ENCODE measurements around the gene PATJ.
"Not testable (repeated sequence)": the region's sequence is repeated elsewhere in the genome, so short reads cannot be mapped to it uniquely, and the experiment has no call there.

Gene PATJ

GRCh38 chr1:61953790-61954150, 211.5 kb downstream of the PATJ start:
- no peak for DNase-seq

GRCh38 chr1:61955261-61955660, 213.0 kb downstream of the PATJ start:
- no peak for DNase-seq

GRCh38 chr1:61956016-61956645, 213.9 kb downstream of the PATJ start:
- no peak for DNase-seq

- no peak for DNase-seq
Observed at GRCh38 chr1:61956784-61957183, 214.5 kb downstream of the PATJ start.

GRCh38 chr1:61961009-61961408, 218.7 kb downstream of the PATJ start:
- DNase-seq = no peak

GRCh38 chr1:61962631-61963030, 220.4 kb downstream of the PATJ start:
- no peak for DNase-seq

- not testable (repeated sequence) for DNase-seq
Observed at GRCh38 chr1:61966450-61967225, 224.4 kb downstream of the PATJ start.

GRCh38 chr1:61967750-61968149, 225.5 kb downstream of the PATJ start:
- no peak for DNase-seq

- no peak for DNase-seq
Observed at GRCh38 chr1:61968869-61969268, 226.6 kb downstream of the PATJ start.

GRCh38 chr1:61973100-61973837, 231.0 kb downstream of the PATJ start:
- DNase-seq = no peak

GRCh38 chr1:61975638-61976037, 233.4 kb downstream of the PATJ start:
- DNase-seq = peak; percentile 26

GRCh38 chr1:61976566-61976965, 234.3 kb downstream of the PATJ start:
- no peak for DNase-seq

- no peak for DNase-seq
Observed at GRCh38 chr1:61978796-61979195, 236.5 kb downstream of the PATJ start.

GRCh38 chr1:61979729-61980128, 237.4 kb downstream of the PATJ start:
- no peak for DNase-seq

- no peak for DNase-seq
Observed at GRCh38 chr1:61980561-61980960, 238.3 kb downstream of the PATJ start.

GRCh38 chr1:61981870-61982660, 239.8 kb downstream of the PATJ start:
- DNase-seq = no peak

GRCh38 chr1:61983236-61983635, 241.0 kb downstream of the PATJ start:
- DNase-seq = no peak

- DNase-seq = no peak
Observed at GRCh38 chr1:61992257-61992656, 250.0 kb downstream of the PATJ start.

- DNase-seq = no peak
Observed at GRCh38 chr1:61993331-61993961, 251.2 kb downstream of the PATJ start.

- no peak for DNase-seq
Observed at GRCh38 chr1:61995641-61996040, 253.4 kb downstream of the PATJ start.

GRCh38 chr1:61997123-61997522, 254.8 kb downstream of the PATJ start:
- no peak for DNase-seq

GRCh38 chr1:62003777-62004176, 261.5 kb downstream of the PATJ start:
- no peak for DNase-seq

- DNase-seq = no peak
Observed at GRCh38 chr1:62006690-62007089, 264.4 kb downstream of the PATJ start.
